HTR-8/SVneo (cell line): ENCODE results near the gene BMP4.

ENCODE experiments used
- DNase-seq: peaks from one replicate; pipeline ENCODE4 v3.0.0; 2011; ENCODE audit warnings: low spot score, mixed read lengths; ENCODE audit not compliant: insufficient read length
- FAIRE-seq: peaks from 2 replicates; lab custom pipeline; 2011; peaks lifted over from hg19 to GRCh38; lab: Jason Lieb, UNC

The BMP4 gene

GRCh38 chr14:53900499-53900898 is 56.1 kb downstream of the BMP4 start:
- no peak for DNase-seq
- no peak for FAIRE-seq
